ENCODE measurements around the gene EZR. TPM values are rescaled to one million over a fixed set of nuclear protein-coding genes. Genes with fewer than 3 reads are reported as not detected.

Gene EZR
- total RNA-seq, 6 donors from 2014 or later, result 188 to 810 (median 346) TPM

GRCh38 chr6:158850807-158851115, 31.6 kb upstream of the EZR start:
- H3K27me3 ChIP-seq, result no peaks in the 10 kb centered on the region
- DNase-seq (no peak), ATAC-seq (ENCODE audit: low FRiP score in 2 of 2) (no peak)
- TF ChIP-seq CTCF (IDR thresholded peaks at IDR 0.05), result no peak
- no peak for TF ChIP-seq POLR2AphosphoS5 (IDR thresholded peaks at IDR 0.05)
- no peak for TF ChIP-seq POLR2A (IDR thresholded peaks at IDR 0.05)
- no peak for TF ChIP-seq EP300 (IDR thresholded peaks at IDR 0.05)
- peaks cover 16 to 50% (median 27%) of the 10 kb centered on the region in 4 donors for H3K4me1 ChIP-seq
- H3K4me3 ChIP-seq, result no peak overlapping the region
- H3K9me3 ChIP-seq, result no peaks in the 10 kb centered on the region
- no peaks in the 10 kb centered on the region for H3K36me3 ChIP-seq
- H3K27ac ChIP-seq, result peak overlapping the region; percentile 32 to 80 (median 66)

DNA sequence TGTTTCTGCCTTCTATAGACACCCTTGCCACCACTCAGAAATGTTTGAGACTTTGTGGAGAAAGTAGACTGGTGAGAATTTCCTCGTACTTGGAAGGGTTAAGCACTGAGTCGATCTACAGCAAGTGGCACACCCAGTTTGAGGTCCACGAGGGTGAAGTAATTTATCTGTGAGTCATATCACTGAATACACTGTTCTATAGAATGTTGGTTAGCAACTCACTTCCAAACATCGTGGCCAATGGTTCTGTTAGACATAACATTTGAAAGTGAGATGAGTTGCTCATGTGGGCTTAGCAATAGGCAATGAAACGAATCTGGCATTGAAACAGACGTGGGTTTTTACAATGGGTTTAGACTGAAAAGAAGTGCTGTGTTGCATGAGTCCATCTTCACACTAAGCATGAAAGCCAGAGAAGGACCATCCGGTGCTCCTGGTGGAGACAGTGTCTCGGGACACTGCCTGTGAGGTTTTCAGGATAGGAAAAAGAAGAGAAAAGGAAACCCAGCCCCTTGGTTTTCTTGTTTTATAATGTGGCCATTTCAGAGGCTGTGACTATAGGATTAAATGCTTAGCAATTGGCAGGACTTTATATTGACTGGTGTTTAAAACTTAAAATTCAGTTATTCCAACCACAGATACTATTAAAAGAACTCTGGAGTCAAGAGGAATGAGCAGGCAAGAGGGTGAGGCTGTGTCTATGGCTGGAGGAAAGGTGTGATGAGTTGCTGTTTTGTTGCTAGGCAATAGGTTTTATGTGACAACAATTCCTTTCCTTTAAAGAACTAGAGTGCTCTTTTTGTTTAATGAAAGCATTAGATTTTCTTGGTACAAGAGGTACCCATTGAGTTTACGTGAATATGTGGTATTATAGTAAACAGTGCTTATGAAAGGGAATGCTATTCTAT, 31.0 kb upstream of the EZR start:
- peaks cover 16 to 50% (median 27%) of the 10 kb centered on the region in 4 donors for H3K4me1 ChIP-seq
- peak; percentile 69 to 82 for ATAC-seq (ENCODE audit: low FRiP score in 2 of 2)
- peak overlapping the region; percentile 53 to 80 (median 80) for H3K27ac ChIP-seq
- H3K9me3 ChIP-seq, result no peaks in the 10 kb centered on the region
- TF ChIP-seq CTCF (IDR thresholded peaks at IDR 0.05) (no peak), EP300 (IDR thresholded peaks at IDR 0.05) (peak; percentile 43 to 81 (median 60)), POLR2A (IDR thresholded peaks at IDR 0.05) (peak in 1 of 4 donors; percentile 16), POLR2AphosphoS5 (IDR thresholded peaks at IDR 0.05) (peak in 1 of 2 donors; percentile 47)
- DNase-seq, result peak in 1 of 2 donors; percentile 54
- no peak overlapping the region for H3K4me3 ChIP-seq
- 42 to 47% methylated on average over 9 of the region's 9 CpGs for WGBS, 2 donors
- H3K27me3 ChIP-seq, result no peaks in the 10 kb centered on the region
- no peaks in the 10 kb centered on the region for H3K36me3 ChIP-seq

DNA sequence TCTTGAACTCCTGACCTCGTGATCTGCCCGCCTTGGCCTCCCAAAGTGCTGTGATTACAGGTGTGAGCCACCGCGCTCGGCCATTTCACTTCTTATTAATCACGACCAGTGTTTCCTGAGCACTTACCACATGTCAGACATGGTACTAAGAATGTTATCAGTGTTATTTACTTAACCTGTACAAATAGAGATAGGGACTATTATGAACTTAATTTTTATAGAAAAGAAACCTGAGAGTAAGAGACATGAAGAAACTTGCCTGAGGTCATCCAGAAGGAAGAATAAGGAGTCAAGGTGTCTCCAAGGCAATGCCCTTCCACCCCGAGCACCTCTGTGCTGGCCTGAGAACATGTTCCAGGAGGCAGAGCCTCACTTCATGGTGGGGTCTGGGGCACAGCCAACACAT, 29.3 kb upstream of the EZR start:
- no peak for DNase-seq
- no peak for ATAC-seq (ENCODE audit: low FRiP score in 2 of 2)
- Histone ChIP-seq H3K4me1 (peaks cover under 1 to 35% (median 13%) of the 10 kb centered on the region in 4 donors), H3K27me3 (no peaks in the 10 kb centered on the region), H3K9me3 (no peaks in the 10 kb centered on the region), H3K36me3 (no peaks in the 10 kb centered on the region), H3K4me3 (no peak overlapping the region), H3K27ac (peak overlapping the region in 2 of 4 donors; percentile 2 to 39)
- WGBS, 2 donors, result 78 to 86% methylated on average over 7 of the region's 7 CpGs
- TF ChIP-seq CTCF (IDR thresholded peaks at IDR 0.05), result no peak
- no peak for TF ChIP-seq EP300 (IDR thresholded peaks at IDR 0.05)
- TF ChIP-seq POLR2A (IDR thresholded peaks at IDR 0.05), result no peak
- TF ChIP-seq POLR2AphosphoS5 (IDR thresholded peaks at IDR 0.05), result no peak

GRCh38 chr6:158847786-158848185, 28.6 kb upstream of the EZR start:
- ATAC-seq (ENCODE audit: low FRiP score in 2 of 2) (no peak), DNase-seq (no peak)
- Histone ChIP-seq H3K4me1 (peaks cover 0 to 28% (median 9%) of the 10 kb centered on the region in 4 donors), H3K9me3 (no peaks in the 10 kb centered on the region), H3K27me3 (no peaks in the 10 kb centered on the region), H3K4me3 (no peak overlapping the region), H3K36me3 (no peaks in the 10 kb centered on the region), H3K27ac (peak overlapping the region in 1 of 4 donors; percentile 39)
- whole genome bisulfite sequencing, 2 donors, result 81 to 95% methylated on average over 4 of the region's 4 CpGs
- TF ChIP-seq EP300 (IDR thresholded peaks at IDR 0.05) (no peak), CTCF (IDR thresholded peaks at IDR 0.05) (no peak), POLR2AphosphoS5 (IDR thresholded peaks at IDR 0.05) (no peak), POLR2A (IDR thresholded peaks at IDR 0.05) (no peak)
